ENCODE results near the gene FMNL2.

DNA sequence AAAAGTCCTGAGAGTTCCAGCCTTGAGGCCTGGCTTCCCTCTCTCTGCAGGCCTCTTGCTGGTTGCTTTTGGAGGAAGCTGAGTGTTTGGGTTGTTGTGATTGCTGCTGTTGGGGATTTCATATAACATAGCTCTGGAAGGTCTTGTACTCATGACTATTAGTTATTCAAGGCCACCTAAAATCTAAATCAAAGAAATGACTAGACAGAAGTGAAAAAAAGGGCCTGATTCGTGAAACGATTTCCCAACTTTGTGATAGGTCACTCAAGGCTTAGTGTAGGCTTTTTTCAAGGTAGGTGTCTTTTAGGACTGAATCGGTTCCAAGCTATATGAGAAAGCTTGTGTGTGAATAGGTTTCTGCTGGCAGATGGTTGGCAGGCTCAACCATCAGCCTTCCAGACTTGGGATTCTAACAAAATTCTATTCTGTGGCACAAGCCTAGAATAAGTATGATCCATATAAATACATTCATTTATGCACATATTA is 164.4 kb downstream of the FMNL2 start:
- TF ChIP-seq, protein P1, sequence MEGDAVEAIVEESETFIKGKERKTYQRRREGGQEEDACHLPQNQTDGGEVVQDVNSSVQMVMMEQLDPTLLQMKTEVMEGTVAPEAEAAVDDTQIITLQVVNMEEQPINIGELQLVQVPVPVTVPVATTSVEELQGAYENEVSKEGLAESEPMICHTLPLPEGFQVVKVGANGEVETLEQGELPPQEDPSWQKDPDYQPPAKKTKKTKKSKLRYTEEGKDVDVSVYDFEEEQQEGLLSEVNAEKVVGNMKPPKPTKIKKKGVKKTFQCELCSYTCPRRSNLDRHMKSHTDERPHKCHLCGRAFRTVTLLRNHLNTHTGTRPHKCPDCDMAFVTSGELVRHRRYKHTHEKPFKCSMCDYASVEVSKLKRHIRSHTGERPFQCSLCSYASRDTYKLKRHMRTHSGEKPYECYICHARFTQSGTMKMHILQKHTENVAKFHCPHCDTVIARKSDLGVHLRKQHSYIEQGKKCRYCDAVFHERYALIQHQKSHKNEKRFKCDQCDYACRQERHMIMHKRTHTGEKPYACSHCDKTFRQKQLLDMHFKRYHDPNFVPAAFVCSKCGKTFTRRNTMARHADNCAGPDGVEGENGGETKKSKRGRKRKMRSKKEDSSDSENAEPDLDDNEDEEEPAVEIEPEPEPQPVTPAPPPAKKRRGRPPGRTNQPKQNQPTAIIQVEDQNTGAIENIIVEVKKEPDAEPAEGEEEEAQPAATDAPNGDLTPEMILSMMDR (IDR thresholded peaks at IDR 0.05; ENCODE audit: low read depth, low read length, missing input control), result no peak
- TF ChIP-seq NR2F2 (IDR thresholded peaks at IDR 0.05), result no peak
- TF ChIP-seq ZBTB33 (IDR thresholded peaks at IDR 0.05), result no peak
- no peak for TF ChIP-seq FOXA1 (IDR thresholded peaks at IDR 0.05)
